T-helper 17 cell (primary cell): ENCODE results near the gene TMIGD1. TPM values are rescaled to one million over a fixed set of nuclear protein-coding genes. Genes with fewer than 3 reads are reported as not detected.
"Not testable (repeated sequence)": the region's sequence is repeated elsewhere in the genome, so short reads cannot be mapped to it uniquely, and the experiment has no call there.

Experiments used
- ATAC-seq: fragments of 150-1000 bp; cut with Tn5 transposase; 2 replicates; pipeline ENCODE4 v1.10.0; 2021; ENCODE audit warnings: mild to moderate bottlenecking, moderate library complexity
- DNase-seq, 3 donors: peaks; one replicate each; pipeline versions ENCODE4 v3.0.0 to v3.0.0-alpha.2; 2020 to 2021
- H3K9me3 ChIP-seq: one replicate; pipeline ENCODE4 v1.7.0; 2013; ENCODE audit warnings: low read length, mild to moderate bottlenecking; ENCODE audit not compliant: control insufficient read depth, poor library complexity, severe bottlenecking
- H3K27ac Mint-ChIP-seq: one replicate; pipeline ENCODE4 v1.8.0; 2022; ENCODE audit warnings: mild to moderate bottlenecking, moderate library complexity, mixed read lengths
- H3K27me3 Mint-ChIP-seq: one replicate; pipeline ENCODE4 v1.8.0; 2022; ENCODE audit warnings: mixed read lengths
- H3K36me3 Mint-ChIP-seq: one replicate; pipeline ENCODE4 v1.8.0; 2022; ENCODE audit warnings: low read depth, mixed read lengths
- H3K4me1 Mint-ChIP-seq: one replicate; pipeline ENCODE4 v1.8.0; 2022; ENCODE audit warnings: mild to moderate bottlenecking, mixed read lengths
- H3K4me3 Mint-ChIP-seq: one replicate; pipeline ENCODE4 v1.8.0; 2022; ENCODE audit warnings: mild to moderate bottlenecking, moderate library complexity, mixed read lengths
- total RNA-seq, 4 donors: library from RNA in 2 of 4; stranded (reverse) in 2 of 4; gene quantifications; one replicate each; pipeline ENCODE4 v1.2.3 and lab custom pipeline; 2022 to 2026

Gene TMIGD1
- total RNA-seq, 2 donors from 2014 or later = not detected

- Mint-ChIP-seq H3K4me1 (peaks cover 2% of the 10 kb centered on the region), H3K36me3 (no peaks in the 10 kb centered on the region), H3K27me3 (no peaks in the 10 kb centered on the region), H3K27ac (no peak overlapping the region), H3K4me3 (no peak overlapping the region)
- no peaks in the 10 kb centered on the region for H3K9me3 ChIP-seq
- no peak for DNase-seq
- ATAC-seq = no peak
Observed at GRCh38 chr17:30349252-30349651, 15.4 kb upstream of the TMIGD1 start.

- Mint-ChIP-seq H3K4me1 (peaks cover 2% of the 10 kb centered on the region), H3K27me3 (no peaks in the 10 kb centered on the region), H3K4me3 (no peak overlapping the region), H3K27ac (no peak overlapping the region), H3K36me3 (no peaks in the 10 kb centered on the region)
- H3K9me3 ChIP-seq = no peaks in the 10 kb centered on the region
- ATAC-seq (no peak), DNase-seq (no peak)
Observed at GRCh38 chr17:30347488-30347887, 13.6 kb upstream of the TMIGD1 start.

DNA sequence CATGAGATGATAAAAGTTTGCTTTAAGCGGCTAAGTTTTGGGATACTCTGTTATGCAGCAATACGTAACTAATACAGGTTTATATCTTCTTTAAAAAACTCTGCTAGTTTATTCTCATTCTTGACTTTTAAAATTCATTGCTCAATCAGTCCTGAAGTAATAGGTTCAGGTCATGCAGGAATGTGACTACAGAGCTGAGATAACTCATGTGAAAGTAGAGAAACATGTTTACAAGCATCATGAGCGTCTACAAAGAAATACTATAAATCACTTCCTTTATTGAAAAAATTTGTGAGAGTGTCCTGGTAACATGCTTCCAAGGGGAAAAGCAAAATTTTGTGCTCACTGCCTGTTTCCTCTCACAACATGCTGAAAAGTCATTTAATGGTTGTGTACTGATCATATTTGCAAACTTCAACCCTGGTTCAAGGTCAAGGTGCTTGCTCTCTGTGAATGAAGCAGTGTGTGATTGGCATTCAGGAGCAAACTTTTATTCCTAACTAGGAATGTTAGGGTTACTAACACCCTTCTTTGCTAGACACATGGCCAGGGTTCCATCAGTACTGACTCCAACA, 12.5 kb upstream of the TMIGD1 start:
- Mint-ChIP-seq H3K36me3 (no peaks in the 10 kb centered on the region), H3K4me1 (peaks cover 3% of the 10 kb centered on the region), H3K27me3 (no peaks in the 10 kb centered on the region), H3K4me3 (no peak overlapping the region), H3K27ac (no peak overlapping the region)
- DNase-seq (no peak), ATAC-seq (no peak)
- H3K9me3 ChIP-seq = no peaks in the 10 kb centered on the region

- ATAC-seq = no peak
- no peak overlapping the region for H3K4me3 Mint-ChIP-seq
- peaks cover 2% of the 10 kb centered on the region for H3K4me1 Mint-ChIP-seq
- no peaks in the 10 kb centered on the region for H3K9me3 ChIP-seq
- no peak for DNase-seq
- H3K36me3 Mint-ChIP-seq = no peaks in the 10 kb centered on the region
- H3K27ac Mint-ChIP-seq = no peak overlapping the region
- no peaks in the 10 kb centered on the region for H3K27me3 Mint-ChIP-seq
Observed at GRCh38 chr17:30345527-30346075, 11.7 kb upstream of the TMIGD1 start.

GRCh38 chr17:30345089-30345433, 11.2 kb upstream of the TMIGD1 start:
- no peak overlapping the region for H3K4me3 Mint-ChIP-seq
- DNase-seq (no peak), ATAC-seq (no peak)
- no peaks in the 10 kb centered on the region for H3K36me3 Mint-ChIP-seq
- peaks cover 5% of the 10 kb centered on the region for H3K4me1 Mint-ChIP-seq
- H3K27ac Mint-ChIP-seq = peak overlapping the region; percentile 11
- H3K9me3 ChIP-seq = no peaks in the 10 kb centered on the region
- no peaks in the 10 kb centered on the region for H3K27me3 Mint-ChIP-seq

GRCh38 chr17:30344283-30345088, 10.6 kb upstream of the TMIGD1 start:
- Mint-ChIP-seq H3K27me3 (no peaks in the 10 kb centered on the region), H3K27ac (peak overlapping the region; percentile 11), H3K4me1 (peaks cover 7% of the 10 kb centered on the region), H3K36me3 (no peaks in the 10 kb centered on the region), H3K4me3 (no peak overlapping the region)
- ATAC-seq (no peak), DNase-seq (no peak)
- H3K9me3 ChIP-seq = no peaks in the 10 kb centered on the region

GRCh38 chr17:30343796-30344195, 9.9 kb upstream of the TMIGD1 start:
- Mint-ChIP-seq H3K4me3 (no peak overlapping the region), H3K36me3 (no peaks in the 10 kb centered on the region), H3K27ac (no peak overlapping the region), H3K4me1 (peaks cover 7% of the 10 kb centered on the region), H3K27me3 (no peaks in the 10 kb centered on the region)
- ATAC-seq = no peak
- DNase-seq = no peak
- H3K9me3 ChIP-seq = no peaks in the 10 kb centered on the region

GRCh38 chr17:30343244-30343643, 9.4 kb upstream of the TMIGD1 start:
- not testable (repeated sequence) for H3K27me3 Mint-ChIP-seq, DNase-seq, ATAC-seq, H3K36me3 Mint-ChIP-seq, H3K4me1 Mint-ChIP-seq, H3K4me3 Mint-ChIP-seq, H3K27ac Mint-ChIP-seq, H3K9me3 ChIP-seq

DNA sequence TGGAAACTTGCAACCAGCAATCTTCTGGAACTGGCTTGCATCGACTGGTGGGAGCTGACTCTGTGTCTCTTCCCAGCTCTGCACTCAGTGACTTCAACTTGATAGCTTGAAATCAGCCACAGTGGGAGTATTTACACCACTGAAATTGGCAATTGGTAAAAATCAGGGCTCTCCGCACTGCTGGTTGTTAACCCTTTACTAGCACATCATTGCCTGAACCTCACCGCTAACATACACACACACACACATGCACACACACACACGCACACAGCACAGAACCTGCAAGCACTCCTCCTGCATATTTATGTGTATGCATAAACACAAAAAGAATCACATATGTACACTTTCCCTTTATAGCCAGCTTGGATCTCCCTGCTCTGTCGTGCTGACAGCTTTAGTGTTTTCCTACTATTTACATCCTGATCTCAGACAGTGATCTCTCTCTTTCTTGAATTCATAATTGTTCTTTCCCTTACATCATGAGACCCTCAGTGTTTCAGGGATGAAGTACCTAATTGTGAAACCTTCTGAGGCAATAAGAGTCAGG, 7.9 kb upstream of the TMIGD1 start:
- peaks cover 7% of the 10 kb centered on the region for H3K4me1 Mint-ChIP-seq
- no peaks in the 10 kb centered on the region for H3K36me3 Mint-ChIP-seq
- DNase-seq (no peak), ATAC-seq (no peak)
- no peaks in the 10 kb centered on the region for H3K9me3 ChIP-seq
- no peaks in the 10 kb centered on the region for H3K27me3 Mint-ChIP-seq
- H3K4me3 Mint-ChIP-seq = no peak overlapping the region
- H3K27ac Mint-ChIP-seq = no peak overlapping the region

- H3K4me3 Mint-ChIP-seq = no peak overlapping the region
- no peaks in the 10 kb centered on the region for H3K9me3 ChIP-seq
- no peaks in the 10 kb centered on the region for H3K27me3 Mint-ChIP-seq
- ATAC-seq (no peak), DNase-seq (no peak)
- no peaks in the 10 kb centered on the region for H3K36me3 Mint-ChIP-seq
- H3K27ac Mint-ChIP-seq = no peak overlapping the region
- peaks cover 11% of the 10 kb centered on the region for H3K4me1 Mint-ChIP-seq
Observed at GRCh38 chr17:30340801-30341356, 7.0 kb upstream of the TMIGD1 start.

DNA sequence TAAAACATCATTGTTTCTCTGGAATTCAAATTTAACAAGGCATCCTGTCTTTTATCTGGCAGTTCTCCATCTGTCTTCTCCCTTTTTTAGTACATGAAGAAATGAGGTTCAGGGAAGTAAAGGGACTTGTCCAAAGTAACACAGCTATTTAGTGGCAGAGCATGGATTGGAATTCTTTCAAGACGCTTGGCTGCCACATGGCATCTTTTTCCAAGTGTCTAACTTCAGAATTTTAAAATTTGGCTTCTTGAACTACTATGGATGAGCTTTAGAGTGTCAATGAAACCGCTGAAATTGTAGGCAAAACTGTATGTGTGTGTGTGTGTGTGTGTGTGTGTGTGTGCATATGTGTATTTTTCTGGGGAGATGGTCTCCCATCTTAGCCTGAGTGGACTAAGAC, 5.2 kb upstream of the TMIGD1 start:
- DNase-seq (no peak), ATAC-seq (no peak)
- Mint-ChIP-seq H3K27ac (no peak overlapping the region), H3K27me3 (no peaks in the 10 kb centered on the region), H3K36me3 (no peaks in the 10 kb centered on the region), H3K4me3 (no peak overlapping the region), H3K4me1 (peaks cover 12% of the 10 kb centered on the region)
- no peaks in the 10 kb centered on the region for H3K9me3 ChIP-seq

DNA sequence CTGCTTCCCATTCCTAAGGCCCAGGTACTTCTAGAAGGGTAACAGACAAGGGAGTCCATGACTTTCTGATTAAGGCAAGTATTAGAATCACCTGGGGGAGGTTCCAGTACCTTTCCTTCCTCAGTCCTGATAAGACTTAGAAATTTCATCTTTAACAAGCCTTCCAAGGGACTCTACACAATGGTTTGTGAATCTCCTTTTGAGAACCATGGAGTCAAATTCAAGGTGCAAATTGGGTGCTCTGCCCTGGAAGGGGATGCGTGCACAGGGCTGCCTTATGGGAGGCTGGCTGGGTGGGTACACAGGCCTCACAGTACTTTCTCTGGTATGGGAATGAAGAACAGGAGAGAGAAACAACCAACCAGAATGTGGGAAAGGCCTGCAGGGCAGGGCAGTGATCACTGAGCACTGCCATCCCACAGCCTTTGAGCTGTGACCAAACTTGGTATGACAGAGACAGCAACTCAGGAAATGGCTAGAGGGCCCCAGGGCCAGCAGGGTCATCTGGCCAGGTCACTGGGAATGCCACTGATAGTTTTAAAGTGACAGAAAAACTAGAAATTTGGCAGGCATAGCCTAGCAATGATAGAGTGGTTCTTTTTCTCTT, 3.6 kb upstream of the TMIGD1 start:
- Mint-ChIP-seq H3K4me1 (peaks cover 24% of the 10 kb centered on the region), H3K27ac (no peak overlapping the region), H3K4me3 (no peak overlapping the region)

More for the DNA sequence above, 3.6 kb upstream of the TMIGD1 start:
- DNase-seq (no peak), ATAC-seq (no peak)
- H3K9me3 ChIP-seq = no peaks in the 10 kb centered on the region
- H3K27me3 Mint-ChIP-seq = no peaks in the 10 kb centered on the region
- H3K36me3 Mint-ChIP-seq = no peaks in the 10 kb centered on the region
